ENCODE results near the gene HTRA1.

The HTRA1 gene

DNA sequence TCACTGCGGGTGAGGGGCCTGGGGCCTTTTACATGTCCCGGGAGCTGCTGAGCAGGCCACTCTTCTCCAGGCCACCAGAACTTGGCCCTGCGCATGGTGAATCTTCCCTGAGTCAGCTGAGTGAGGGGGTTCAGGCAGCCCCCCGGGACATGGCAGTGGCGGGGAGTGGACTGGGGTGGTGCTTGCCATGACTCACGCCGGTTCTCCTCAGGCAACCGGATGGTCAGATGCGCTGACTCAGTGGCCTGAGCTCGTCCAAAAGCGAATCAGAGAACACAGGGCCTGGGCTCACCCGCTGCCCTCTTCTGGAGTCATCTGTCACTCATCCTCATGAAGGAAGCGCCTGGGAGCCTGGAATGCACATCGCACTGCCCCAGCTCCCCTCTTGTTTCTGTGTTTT is 33.5 kb downstream of the HTRA1 start:
- FAIRE-seq, result no peak
- DNase-seq (ENCODE audit: insufficient read length, low spot score), result no peak
- TF ChIP-seq CTCF (IDR thresholded peaks at IDR 0.05; ENCODE audit: insufficient read depth, missing control alignments), result no peak

GRCh38 chr10:122495406-122496340 is 34.3 kb downstream of the HTRA1 start:
- FAIRE-seq (no peak), DNase-seq (ENCODE audit: insufficient read length, low spot score) (no peak)
- TF ChIP-seq CTCF (IDR thresholded peaks at IDR 0.05; ENCODE audit: insufficient read depth, missing control alignments), result no peak

DNA sequence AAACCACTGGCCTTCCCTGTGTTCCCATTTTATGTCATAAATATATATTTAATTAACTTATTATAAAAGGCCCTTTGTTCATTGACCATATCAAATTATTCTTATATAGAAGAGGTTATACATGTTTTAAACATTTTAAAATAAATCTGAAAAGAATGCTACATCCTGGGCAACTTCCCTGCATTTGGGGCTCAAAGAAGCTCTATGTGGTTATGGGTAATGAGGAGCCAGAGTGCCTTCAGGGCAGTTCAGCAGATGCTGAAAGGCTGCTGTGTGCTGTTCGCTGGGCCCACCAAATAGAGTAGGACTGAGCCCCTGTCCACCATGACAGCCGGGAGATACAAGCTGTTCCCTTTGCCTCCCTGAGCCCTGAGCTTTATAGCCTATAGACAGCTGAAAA is 35.9 kb downstream of the HTRA1 start:
- FAIRE-seq (no peak), DNase-seq (ENCODE audit: insufficient read length, low spot score) (no peak)
- no peak for TF ChIP-seq CTCF (IDR thresholded peaks at IDR 0.05; ENCODE audit: insufficient read depth, missing control alignments)

GRCh38 chr10:122498521-122498920 is 37.2 kb downstream of the HTRA1 start:
- FAIRE-seq (no peak), DNase-seq (ENCODE audit: insufficient read length, low spot score) (no peak)
- no peak for TF ChIP-seq CTCF (IDR thresholded peaks at IDR 0.05; ENCODE audit: insufficient read depth, missing control alignments)

- DNase-seq (ENCODE audit: insufficient read length, low spot score), result no peak
- FAIRE-seq, result no peak
- no peak for TF ChIP-seq CTCF (IDR thresholded peaks at IDR 0.05; ENCODE audit: insufficient read depth, missing control alignments)
Measured at GRCh38 chr10:122499012-122499411, 37.7 kb downstream of the HTRA1 start.

DNA sequence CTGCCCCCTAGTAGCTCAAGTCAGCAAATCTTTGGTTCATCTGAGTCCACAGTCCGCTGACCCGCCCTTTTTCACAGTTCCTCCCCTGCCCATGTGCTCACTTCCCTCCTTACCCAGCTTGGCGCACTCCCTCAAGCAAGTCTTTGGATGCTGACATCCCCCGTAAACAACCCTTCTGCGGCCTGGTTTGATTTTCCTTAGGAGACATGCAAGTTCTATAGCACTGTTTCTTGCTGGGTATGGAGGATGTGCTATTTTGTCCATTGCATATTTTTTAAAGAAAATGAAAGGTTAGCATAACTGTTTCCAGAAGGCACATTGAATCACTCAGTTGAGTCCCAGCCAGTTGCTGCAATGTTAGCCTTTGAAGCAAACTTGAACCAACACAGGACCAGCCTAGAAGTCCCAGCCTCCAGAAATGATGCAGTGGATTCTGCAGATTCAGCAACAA is 38.2 kb downstream of the HTRA1 start:
- no peak for FAIRE-seq
- DNase-seq (ENCODE audit: insufficient read length, low spot score), result no peak
- TF ChIP-seq CTCF (IDR thresholded peaks at IDR 0.05; ENCODE audit: insufficient read depth, missing control alignments), result no peak

GRCh38 chr10:122500194-122500593 is 38.8 kb downstream of the HTRA1 start:
- DNase-seq (ENCODE audit: insufficient read length, low spot score) (no peak), FAIRE-seq (no peak)
- TF ChIP-seq CTCF (IDR thresholded peaks at IDR 0.05; ENCODE audit: insufficient read depth, missing control alignments), result no peak

Data from D721Med (cell line).